HG03571 (cell line): ENCODE results near the gene FAM81A.
"Not testable (repeated sequence)": the region's sequence is repeated elsewhere in the genome, so short reads cannot be mapped to it uniquely, and the experiment has no call there.

Experiments
- ATAC-seq: cut with Tn5 transposase; IDR thresholded peaks from one replicate; pipeline ENCODE4 v1.9.1; 2021; ENCODE audit not compliant: unreplicated experiment

The FAM81A gene

DNA sequence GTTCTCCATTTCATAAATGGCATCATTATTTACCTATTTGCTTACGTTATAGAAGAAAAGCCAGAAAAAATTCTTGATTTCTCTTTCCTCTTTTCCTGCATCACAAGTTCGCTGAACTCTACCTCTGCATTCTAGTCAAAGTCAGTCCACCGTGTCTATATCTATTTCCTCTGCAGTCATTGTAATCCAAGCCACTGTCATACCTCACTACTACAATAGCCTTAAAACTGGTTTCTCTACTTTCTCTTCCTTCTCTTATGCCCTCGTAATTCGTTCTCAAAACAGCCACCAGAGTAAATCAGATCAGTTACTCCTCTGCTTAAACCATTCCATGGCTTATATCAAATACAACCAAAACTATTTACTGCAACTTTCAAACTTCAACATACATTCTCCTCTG lies 13.4 kb upstream of the FAM81A start:
- ATAC-seq: no peak

DNA sequence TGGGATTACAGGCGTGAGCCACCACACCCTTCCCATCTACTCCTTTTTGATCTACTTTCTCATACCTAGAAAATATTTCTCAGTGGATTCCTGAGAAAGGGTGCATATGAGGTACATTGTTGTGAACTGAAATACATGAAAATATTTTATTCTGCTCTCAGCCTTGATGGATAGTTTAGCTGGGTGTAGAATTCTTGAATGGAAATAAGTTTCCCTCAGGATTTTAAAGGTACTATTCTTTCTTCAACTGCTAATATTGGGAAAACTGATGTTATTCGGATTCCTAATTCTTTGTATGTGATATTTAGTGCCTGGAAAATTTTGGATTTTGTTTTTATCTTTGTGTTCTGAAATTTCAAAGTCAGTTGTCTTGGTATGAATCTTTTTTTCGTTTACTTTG lies 9.1 kb upstream of the FAM81A start:
- not testable (repeated sequence) for ATAC-seq

DNA sequence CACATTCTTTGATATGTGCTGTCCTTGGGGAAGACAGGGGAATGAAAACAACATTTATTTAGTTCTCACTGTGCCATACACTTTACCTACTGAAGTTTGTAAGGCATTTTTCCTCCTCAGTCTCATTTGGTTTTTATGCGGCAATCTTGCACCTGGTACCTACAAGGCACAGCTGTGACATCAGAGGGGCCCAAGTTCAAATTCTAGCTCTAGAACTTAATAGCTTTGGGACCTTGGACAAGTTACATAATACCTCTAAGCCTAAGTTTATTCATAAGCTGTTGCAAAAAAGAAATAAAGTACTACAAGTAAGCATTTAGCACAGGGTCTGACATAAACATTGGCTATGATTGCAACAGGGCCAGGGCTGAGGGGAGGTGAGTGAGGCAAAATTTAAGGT lies 5.6 kb upstream of the FAM81A start:
- ATAC-seq: no peak

DNA sequence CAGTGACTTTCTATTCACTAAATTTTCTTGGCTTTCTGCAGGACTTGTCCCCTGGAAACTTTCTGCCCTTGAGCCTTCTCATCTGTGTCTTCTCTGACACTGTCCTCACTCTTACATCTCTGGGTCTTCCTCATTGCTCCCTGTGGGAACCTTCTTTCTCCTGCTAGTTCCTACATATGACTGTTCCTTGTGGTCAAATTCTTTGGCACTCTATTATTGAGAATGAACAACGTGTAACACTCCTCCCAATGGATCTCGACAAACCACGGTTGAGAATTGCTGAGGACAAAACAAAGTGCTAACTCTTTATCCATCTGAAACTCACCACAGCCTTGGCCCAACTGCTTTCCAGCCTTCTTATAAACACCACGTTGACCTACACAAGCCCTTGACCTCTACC lies 3.5 kb upstream of the FAM81A start:
- ATAC-seq: no peak

DNA sequence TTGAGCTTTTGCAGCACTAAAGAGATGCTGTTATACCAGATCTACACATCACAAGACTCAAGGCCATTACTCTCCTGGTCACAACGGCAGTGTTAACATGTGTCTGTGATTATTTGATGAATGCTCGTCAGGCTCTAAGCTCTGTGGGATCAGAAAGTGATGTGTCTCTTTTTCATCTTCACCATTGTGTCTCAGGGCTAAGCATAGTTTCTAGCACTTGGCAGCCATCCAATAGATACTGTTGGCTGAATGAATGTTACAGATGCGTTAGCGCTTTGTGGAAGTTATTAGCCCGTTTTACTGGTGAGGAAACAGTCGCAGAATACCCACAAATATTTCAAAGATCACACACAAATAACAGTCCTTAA lies 1.2 kb upstream of the FAM81A start:
- no peak for ATAC-seq

DNA sequence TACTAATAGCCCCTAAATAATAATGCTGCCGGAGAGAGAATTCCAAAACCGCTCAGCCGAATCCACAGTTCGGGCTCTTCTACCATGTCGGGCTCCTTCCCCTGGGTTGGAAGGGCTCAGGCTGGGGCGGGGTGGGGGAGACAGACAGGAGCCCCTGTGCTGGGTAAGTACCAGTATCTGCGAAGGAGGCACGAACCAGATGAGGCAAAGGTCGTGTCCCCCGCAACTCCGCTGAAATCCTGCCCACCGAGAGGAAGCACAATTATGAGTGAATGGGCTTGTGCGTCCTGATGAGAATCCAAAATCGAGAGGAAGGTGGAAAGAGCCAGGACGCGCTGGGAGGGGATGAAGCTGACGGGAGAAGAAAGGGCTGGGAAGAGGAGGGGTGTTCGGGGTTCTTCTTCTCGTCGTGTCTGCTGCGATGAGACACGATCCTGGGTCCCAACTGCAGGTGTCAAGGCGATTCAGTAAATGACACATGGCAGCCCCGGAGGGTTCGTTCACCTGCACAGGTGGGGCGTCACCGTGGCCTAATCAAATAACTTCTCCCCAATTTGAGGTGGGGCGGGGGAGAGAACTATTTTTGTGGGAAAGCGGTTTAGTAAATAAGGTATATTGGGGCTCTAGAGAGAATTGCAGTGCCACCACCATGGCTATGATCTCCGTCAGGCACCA lies 707 bp upstream of the FAM81A start:
- ATAC-seq: no peak

DNA sequence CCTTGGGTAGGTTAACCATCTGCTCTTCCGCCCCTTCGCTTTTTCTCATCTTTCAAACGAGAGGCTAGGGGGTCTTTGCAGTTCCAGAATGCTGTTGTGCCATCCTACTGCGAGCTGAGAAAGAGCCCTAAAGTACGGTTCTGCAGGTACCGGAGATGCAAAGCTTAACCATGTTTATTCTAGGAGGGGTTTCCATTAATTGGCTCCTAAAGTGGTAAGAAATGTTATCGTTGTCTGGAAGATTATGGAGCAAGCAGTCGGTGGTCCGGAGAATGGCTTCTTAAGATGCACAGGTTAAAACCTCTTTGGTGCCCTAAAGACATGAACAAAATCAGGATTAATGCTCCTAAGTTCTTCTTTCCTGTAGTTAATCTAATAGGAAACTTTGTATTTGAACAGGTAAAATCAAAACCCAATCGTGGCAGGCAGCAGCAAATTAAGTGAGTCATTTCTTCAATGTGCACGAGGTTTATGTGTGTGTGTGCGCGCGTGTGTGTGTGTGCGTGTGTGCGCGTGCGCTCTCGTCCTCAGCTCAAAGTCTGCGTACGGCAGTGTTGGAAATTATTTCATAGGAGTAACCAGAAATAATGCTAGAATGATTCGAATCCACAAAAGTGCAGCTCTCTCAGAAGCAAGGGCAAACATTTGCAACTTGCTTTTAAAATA lies 772 bp downstream of the FAM81A start:
- ATAC-seq: no peak

DNA sequence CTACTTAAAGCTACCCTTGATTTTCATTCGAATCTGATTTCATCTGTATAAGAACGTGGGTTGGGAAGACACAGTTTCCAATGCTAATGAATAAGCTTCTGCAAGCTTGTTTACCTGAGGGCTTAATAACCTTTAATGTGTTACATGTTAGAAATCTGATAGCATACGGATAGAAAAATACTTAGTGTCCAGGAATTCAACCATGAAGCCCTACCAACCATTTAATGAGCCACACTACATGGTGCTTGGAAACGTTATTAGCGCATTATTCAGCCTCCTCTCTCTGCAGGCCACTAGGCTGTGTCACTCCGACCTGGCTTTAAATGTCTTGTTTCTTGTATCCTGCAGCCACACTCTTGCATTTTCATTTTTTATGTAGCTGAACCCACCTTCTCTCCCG lies 1.6 kb downstream of the FAM81A start:
- no peak for ATAC-seq

DNA sequence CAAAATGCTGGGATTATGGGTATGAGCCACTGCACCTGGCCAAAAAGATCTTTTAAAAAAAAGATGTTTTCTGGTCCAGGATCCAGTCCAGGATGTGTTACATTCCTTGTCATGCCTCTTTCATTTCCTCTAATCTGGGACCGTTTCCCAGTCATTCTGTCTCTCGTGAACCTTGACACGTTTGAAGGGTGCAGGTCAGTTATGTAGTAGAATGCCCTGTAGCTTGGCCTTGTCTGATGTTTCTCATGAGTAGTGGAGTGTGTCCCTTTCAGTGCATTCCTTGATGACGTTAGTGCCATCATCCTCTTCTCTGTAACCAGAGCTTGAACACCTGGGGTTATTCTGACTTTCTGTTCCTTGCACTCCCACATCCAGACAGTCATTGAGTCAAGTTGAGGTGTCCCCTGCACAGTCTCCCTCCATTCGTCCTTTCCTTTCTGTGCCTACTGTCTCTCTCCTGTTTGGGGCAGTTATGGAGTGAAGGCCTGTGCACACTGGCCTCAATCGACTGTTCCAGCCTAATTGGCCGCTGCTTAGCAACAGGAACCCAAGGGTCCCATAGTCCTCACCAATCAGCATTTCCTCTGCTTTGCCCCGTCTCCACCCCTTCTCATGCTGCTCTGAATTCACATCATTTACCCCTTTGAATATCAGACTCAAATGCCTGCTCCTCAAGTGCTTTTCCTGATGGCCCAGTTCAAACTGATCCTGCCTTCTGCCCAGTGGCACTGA lies 5.5 kb downstream of the FAM81A start:
- no peak for ATAC-seq

DNA sequence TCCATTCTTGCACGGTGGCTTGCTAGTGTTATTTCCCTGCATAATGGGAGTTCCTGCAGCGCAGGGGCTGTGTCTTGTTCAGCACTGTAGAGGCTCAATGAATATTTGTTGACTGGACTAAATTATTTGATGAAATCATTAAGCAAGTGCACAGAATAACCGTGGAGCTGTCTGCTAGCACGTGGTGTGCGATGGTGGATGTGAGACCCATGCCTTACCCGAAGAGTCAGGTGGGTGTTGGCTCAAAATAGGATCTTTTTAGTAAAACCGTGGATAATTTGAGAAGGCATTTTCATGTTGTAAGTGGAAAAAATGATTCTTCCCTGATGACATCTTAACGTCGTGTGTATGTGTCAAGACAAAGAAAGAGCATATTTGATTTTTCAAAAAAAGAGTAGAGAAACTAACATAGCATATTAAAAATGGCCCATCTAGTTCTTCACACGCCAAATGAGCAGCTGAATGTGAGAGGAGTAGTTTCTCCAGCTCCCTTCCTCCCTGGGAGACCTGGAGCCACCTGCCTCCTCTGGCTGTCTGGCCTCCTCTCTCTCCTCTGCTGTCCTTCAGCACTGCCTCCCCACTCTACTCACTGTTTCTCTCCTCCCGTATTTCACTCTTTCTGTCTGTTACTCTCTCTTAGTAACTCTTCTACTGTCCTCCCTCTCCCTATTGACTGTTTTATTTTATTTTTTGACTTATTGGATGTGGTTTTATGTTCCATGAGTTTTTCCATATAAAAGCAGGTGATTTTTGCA lies 6.3 kb downstream of the FAM81A start:
- ATAC-seq: no peak

DNA sequence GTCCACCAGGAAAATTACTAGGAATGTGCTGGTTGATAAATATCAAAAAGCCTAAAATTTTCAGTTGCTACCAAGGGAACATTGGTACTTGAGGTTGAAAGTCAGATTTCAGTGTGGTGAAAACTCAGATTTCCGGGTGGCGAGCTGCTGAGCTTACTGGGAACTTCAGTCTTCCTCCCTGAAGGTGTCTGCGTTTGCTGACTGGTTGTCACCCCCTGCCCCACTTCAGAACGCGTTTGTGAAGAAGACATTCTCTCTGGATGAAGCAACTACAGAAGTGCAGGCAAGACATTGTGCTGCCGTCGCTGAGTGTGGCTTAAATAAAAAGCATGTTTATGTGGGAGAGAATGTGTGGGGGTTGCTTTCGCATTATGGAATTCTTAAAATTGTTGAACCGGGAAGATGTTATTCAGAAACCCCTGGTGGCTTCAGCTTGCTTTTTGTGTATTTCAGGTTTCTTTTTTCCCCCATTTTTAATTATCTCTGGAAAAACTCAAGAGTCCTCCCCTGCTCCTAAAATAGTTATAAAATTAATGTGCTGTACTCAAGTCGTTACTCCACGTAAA lies 7.1 kb downstream of the FAM81A start:
- no peak for ATAC-seq

DNA sequence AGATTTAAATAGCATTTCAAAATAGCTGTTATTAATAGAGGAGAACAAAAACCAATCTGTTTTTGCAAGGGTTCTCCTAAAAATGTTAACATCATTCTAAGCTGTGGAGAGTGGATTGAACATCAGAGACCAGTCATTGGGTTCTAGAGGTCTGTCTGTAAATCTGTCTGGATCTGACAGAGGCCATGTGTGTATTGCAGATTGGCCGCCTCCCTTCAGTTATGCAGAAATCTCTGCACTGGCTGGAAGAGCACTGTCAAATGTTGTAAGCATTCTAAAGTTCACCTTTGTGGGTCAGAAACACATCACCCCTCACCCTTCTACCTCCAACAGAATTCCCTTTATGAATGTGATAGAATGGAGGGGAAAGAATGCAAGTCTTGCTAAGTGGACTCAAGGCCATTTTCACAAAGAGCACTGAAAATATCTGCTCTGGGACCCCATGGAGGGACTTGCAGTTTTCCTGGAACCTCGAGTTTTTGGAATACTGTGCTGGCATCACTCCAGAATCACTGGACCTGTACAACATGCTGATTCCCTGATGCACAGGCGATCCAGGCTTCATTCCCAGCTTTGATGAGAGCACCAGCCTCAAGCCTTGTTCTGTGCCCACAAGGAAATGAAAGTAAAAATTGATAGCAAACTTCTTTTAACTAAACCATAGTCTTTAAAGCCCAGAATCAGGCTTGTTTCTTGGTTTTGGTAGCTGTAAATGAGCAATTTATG lies 8.4 kb downstream of the FAM81A start:
- no peak for ATAC-seq

DNA sequence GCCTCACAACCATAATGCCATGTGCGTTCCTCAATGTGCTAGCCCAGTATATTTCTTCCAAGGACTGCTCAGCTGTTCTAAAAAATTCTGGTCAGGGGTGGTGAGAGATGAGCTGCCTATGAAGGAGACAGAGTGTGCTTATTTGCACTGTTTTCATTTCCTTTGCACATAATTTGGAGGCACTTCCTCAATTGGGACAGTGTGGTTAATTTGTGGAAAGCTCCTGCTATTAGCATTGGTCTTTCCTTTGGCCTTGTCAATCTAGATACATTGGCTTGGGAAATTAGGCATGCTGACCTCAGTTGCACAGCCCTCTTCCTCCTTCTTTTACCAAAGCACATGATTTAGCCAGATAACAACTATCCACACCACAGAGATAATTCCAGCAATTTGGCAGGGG lies 9.4 kb downstream of the FAM81A start:
- no peak for ATAC-seq

DNA sequence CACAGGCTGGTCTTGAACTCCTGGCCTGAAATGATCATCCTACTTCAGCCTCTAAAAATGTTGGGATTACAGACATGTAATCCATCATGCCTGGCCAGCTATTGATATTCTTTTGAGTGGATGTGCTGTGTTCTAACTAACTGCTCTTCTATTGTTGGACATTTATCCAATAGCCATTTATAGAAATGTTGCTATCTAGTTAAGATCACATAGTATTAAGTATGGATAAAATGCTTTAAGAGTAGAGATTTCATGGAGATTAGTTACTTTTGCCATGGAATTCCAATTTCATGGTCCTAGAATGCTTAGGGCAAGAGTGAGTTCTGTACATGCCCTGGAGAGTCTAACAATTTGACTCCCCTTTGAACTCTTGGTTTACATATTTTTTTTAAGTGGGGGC lies 10.9 kb downstream of the FAM81A start:
- no peak for ATAC-seq

DNA sequence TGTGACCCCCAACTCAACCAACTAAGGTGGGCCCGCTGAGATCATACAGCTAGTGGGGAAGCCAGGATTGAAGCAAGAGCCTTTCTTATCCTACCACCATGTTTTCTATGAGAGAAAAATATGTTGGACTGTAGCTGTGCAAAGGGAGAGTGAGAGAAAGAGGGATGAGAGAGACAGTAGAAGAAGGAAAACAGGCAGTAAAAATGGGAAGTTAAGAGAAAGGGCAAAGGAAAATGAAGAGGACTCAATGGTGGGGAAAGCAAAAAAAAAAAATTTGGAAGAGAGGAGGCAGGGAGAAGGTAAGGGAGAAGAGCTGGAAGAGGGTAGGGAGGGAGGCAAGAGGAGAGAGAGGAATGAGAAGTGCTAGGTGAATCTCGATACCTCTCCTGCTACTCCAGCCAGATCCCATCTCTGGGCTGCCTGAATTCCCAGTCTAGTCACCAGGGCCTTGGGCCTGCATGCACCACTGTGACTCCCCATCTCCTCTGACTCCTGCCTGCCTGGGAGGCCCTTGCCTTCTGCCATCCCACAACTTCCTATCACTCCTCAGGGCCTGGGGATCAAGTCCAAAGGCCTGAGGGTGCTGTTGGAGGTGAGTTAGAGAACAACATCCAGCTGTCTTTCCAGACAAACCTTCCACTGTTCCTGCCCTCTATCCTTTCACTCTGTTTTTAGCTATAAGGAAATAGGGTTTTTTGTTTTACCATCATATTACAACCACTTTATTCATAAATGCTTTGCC lies 15.7 kb downstream of the FAM81A start:
- ATAC-seq: no peak

DNA sequence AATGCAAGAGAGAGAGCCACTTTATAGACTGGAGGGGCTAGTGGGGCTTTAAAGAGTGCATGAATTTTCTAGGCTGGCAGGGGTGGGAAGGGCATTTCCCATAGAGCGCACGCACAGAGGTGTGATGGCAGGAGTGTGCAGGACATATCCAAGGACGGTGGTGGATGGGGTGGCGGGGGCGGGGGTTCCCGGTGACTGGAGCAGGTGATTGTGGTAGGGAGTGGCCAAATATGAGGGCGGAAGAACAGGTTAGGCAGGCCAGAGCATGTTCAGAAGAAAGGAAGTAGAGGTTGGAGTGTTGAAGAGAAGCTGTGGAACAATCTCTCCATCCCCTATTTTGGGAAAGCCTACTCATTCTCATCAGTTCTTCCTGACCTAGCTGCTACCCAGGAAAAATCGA lies 18.1 kb downstream of the FAM81A start:
- ATAC-seq: no peak

DNA sequence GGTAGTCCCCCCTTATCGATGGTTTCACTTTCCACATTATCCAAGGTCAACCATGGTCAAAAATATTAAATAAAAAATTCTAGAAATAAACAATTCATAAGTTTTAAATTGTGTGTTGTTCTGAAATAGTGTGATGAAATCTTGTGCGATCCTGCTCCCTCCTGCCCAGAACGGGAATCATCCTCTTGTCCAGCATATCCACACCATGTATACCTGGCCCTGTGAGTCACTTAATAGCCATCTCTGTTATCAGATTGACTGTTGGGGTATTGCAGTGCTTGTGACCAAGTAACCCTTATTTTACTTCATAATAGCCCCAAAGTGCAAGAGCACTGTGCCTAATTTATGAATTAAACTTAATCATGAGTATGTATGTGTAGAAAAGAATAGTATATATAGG lies 19.1 kb downstream of the FAM81A start:
- no peak for ATAC-seq

DNA sequence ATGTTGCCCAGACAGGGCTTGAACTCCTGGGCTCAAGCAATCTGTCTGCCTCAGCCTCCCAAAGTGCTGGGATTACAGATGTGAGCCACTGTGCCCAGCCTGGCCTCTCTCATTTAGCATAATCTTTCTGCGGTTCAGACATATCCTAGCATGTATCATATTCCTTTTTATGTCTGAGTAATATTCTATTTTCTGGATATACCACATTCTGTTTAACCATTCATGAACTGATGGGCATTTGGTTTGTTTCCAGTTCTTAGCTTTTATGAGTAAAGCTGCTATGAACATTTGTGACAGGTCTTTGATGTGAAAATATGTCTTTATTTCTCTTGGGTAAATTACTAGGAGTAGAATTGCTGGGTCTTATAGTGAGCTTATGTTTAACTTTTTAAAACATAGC lies 23.5 kb downstream of the FAM81A start:
- ATAC-seq: no peak

DNA sequence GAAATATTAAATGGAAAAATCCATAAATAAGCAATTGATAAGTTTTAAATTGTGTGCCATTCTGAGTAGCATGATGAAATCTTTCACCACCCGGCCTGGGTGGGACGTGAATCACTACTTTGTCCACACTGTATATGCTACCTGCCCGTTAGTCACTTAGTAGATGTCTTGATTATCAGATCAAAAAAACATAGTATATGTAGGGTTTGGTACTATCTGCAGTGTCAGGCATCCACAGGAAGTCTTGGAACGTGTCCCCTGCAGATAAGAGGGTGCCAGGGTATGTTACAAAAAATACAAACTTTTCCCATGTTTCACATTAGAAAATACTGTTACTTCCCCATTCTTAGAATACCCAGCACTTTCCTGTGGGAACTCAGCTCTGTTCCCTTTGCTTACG lies 35.2 kb downstream of the FAM81A start:
- no peak for ATAC-seq

DNA sequence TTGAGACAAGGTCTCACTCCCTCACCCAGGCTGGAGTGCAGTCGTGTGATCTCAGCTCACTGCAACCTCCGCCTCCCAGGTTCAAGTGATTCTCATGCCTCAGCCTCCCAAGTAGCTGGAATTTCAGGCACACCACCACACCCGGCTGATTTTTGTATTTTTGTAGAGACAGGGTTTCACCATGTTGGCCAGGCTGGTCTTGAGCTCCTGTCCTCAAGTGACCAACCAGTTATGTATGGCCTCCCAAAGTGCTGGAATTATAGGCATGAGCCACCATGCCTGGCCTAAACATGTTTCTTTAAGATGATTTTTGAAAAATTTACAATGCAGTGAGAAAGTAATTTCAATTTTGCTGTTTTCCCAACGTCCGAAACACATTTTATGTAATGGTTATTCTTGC lies 37.2 kb downstream of the FAM81A start:
- ATAC-seq: not testable (repeated sequence)
